GM08714 (cell line): ENCODE data around the gene WNT2B.

ENCODE experiments used
- H3K4me3 ChIP-seq: fragments of 200-500 bp; sonication (Bioruptor generic); 2 replicates; pipeline ENCODE4 v1.5.1; 2014; ENCODE audit warnings: mild to moderate bottlenecking, low read length, inconsistent platforms
- ZNF274 ChIP-seq: IDR thresholded peaks from 2 replicates; pipeline ENCODE4 v1.6.1; 2012; ENCODE audit warnings: mild to moderate bottlenecking, low read depth, low read length

WNT2B gene

DNA sequence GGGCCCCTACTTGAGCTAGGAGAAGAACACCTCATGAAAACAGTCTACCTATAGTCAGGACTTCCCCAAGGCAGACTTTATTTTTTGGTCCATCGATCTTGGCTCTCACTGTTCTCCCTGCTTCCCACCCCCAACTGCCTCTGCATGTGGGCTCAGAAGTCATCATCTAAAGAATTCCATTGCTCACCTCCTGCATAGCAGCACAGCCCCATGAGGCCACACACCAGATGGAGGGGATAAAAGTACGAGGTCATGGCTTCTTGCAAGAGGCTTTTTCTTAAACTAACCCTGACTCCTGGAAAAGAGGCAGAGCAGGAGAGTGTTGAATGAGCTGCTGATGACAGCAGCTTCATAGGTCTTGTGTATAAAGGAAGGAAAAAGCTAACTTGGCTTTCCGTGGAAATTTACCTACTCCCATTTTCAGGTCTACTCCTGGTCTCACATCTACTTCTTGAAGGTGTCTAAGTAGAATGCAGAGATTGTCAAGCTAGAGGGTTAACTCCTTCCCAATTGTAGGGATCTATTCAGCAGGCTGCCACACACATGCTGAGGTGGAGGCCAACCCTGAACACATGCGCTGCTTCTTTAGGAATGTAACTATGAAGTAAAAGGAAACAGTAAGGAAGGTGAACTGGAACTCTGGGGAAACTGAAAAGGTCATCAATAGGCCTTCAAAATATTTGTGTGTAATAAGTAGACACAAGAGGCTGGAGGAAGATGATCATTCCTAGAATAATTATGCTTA, 18.7 kb downstream of the WNT2B start:
- no peak for TF ChIP-seq ZNF274
- H3K4me3 ChIP-seq = no peak overlapping the region

DNA sequence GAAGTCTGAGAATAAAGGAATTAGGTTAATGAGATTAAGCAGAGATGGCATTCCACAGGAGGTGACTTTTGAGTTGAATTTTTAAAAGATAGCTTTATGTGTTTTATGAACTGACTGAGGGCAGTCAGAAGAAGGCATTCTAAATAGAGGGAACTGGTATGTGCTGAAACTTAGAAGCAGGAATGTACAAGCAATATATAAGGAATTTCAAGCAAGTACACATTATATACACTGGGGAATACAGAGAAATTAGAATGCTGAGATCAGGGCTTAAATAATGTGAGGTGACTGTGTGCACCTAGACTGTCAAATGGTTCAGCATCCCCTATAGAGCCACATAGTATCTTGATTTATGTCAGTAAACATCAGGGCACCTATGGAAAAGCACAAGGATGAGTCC, 19.3 kb downstream of the WNT2B start:
- no peak for TF ChIP-seq ZNF274
- no peak overlapping the region for H3K4me3 ChIP-seq

DNA sequence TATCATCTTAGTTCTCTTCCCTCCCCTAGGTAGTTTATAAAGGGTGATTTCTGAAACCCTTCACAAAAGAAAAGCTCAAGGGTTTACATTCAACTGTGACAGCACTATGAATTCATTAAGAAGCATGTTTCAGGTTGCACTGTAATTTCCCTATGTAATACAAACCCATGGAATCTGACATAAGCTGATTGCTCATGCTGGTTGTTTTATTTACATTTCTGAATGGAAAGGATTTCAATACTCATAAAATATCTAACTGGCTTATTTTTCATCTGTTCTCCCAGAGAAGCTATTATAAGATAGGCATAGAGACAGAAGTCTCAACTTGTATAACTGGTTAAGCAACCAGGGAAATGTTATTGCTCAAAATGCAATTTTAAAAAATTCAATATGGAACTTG, 20.5 kb downstream of the WNT2B start:
- no peak overlapping the region for H3K4me3 ChIP-seq
- TF ChIP-seq ZNF274 = no peak

DNA sequence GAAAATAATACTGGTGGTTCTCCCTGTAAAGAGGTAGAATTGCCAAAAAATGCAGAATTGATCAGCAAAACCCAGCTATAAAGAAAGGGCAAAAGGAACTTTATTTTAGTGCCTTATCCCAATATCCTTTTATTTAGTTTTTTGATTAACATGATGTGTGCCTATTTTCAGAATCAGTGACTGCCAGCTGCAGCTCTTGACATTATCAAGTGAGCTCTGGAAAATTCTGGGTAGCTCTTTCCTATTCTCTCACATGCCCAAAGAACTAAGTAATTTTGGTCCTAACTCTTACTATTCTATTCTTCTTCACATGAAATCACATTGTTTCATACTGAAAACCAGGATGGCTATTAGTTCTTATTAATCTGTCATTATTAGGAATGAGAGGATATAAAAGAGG, 22.1 kb downstream of the WNT2B start:
- no peak overlapping the region for H3K4me3 ChIP-seq
- no peak for TF ChIP-seq ZNF274

DNA sequence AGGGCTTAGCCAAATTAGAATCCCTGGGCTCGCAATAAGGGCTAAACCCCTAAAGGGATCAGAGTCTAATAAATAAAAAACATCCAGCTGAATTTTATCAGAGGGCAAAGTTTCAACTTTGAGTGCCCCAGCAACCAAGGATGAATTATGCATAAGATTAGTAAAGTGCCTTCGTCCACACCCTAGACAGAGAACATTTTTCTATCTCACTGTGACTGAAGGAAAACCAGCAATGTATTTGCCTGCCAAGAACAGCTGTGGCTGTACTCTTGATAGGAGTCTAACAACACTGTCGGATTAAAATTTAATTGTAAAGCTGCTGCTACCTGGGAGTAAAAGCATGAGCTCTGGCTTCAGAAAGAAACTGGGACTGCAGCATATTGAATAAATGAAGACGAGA, 23.3 kb downstream of the WNT2B start:
- no peak overlapping the region for H3K4me3 ChIP-seq

DNA sequence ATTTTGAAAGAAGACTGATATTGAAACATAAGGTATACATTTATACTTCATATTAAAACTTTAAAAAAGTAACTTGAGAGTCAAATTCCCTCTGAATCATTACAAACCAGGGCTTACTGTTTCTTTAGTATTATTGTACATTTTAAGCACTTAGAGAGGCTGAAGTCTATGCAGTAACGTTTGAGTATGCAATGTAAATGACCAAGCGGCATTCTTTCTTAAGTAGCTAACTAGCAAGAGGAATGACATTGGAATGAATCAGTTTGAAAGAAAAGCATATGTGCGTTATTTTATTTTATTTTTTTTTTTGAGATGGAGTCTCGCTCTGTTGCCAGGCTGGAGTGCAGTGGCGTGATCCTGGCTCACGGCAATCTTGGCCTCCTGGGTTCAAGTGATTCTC, 24.3 kb downstream of the WNT2B start:
- TF ChIP-seq ZNF274 = no peak

More for the DNA sequence above, 23.3 kb downstream of the WNT2B start:
- TF ChIP-seq ZNF274 = no peak

DNA sequence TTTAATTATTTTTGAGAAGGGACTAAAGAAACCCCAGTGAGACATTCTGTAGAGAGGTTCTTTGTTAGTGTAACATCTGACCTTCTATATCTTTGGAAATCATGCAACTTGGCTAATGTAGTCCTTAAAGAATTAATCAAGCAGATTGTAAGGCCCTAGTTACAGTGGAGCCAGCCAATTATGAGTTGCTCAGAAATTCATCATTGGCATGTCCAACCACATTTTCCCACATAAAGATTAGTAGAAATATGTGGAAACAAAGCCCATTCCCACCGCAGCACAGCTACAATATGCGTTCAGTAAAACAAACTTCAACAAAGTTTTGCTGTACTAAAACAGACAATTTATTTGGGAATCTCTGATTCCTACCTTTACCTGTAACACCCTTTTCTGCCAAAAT, 27.8 kb downstream of the WNT2B start:
- no peak for TF ChIP-seq ZNF274

More for the DNA sequence above, 24.3 kb downstream of the WNT2B start:
- H3K4me3 ChIP-seq = no peak overlapping the region

DNA sequence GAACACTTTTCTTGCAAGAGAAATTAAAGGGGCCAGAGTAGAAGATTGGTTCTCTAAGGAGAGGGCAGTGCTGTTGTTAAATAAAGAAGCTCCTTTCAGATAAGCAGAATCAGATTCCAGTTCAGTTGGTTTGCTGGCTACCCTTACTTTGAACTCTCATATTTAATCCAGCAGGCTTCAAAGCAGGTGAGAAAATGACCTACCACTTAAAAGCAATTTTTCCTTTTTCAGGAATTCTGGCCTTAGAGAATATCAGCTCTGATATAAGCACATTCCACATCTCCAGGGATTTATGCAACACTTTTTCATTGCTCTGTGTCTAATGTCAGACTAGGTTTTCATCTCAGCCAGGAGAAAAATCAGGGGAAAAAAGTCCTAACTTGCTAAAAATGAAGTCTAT, 28.7 kb downstream of the WNT2B start:
- no peak overlapping the region for H3K4me3 ChIP-seq
- TF ChIP-seq ZNF274 = no peak

More for the DNA sequence above, 27.8 kb downstream of the WNT2B start:
- no peak overlapping the region for H3K4me3 ChIP-seq

DNA sequence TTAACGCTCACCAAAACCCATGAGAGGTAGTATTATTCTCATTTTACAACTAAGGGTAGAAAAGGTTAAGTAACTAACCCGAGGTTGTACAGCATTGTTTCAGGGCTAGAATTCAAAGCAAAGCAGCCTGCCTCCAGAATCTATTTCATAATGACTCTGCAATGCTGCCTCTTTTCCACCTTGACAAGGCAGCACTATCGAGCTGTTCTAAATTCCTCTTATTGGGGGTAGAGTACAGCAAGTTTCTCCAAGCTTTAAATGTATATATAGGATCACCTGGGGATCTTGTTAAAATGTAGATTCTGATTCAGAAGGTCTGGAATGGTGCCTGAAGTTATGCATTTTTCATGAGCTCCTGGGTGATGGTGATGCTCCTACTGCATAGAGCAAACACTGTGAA, 30.1 kb downstream of the WNT2B start:
- no peak overlapping the region for H3K4me3 ChIP-seq
- TF ChIP-seq ZNF274 = no peak

DNA sequence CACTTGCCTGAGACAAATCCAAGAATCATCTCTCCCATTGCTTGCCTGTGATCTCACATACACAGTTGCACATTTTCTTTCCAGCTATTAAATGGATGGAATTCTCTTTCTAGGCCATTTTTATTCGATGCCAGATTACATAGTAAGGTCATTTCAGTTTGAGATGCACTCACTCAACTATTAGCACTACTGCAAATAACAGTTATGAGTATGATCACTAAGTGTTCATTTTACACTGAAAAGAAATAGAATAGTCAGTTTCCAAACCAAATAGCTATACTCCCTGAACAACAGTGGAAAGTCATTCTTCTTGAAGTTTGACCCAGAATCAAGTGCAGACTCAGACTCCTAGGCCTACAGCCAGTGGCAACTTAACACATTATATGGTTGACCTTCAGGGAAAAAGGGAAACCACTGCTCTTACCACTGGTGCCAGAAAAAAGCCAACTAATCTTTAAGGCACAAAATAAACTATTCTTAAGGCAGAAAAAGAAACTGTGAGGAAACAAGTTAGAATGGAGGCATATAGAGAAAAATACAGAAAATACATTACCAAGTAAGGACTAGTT, 31.5 kb downstream of the WNT2B start:
- TF ChIP-seq ZNF274 = no peak
- no peak overlapping the region for H3K4me3 ChIP-seq

DNA sequence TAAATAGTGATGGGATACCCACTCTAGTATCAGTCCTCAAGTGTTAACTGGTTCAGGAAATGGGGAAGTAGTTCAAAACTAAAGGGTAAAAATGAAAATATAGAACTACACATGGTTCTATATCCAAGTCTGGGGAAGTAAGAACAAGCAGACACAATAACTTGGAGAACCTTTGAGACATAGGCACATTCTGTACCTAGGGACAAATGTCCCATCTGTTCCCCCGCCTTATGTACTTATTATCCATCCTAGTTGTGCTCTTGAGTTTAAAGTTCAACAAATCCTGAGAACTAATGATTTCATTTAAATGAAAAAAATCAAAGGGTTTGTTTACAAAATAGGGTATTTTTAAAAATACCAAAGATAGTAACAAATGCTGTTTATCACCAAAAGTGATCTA, 32.5 kb downstream of the WNT2B start:
- no peak for TF ChIP-seq ZNF274
- no peak overlapping the region for H3K4me3 ChIP-seq

DNA sequence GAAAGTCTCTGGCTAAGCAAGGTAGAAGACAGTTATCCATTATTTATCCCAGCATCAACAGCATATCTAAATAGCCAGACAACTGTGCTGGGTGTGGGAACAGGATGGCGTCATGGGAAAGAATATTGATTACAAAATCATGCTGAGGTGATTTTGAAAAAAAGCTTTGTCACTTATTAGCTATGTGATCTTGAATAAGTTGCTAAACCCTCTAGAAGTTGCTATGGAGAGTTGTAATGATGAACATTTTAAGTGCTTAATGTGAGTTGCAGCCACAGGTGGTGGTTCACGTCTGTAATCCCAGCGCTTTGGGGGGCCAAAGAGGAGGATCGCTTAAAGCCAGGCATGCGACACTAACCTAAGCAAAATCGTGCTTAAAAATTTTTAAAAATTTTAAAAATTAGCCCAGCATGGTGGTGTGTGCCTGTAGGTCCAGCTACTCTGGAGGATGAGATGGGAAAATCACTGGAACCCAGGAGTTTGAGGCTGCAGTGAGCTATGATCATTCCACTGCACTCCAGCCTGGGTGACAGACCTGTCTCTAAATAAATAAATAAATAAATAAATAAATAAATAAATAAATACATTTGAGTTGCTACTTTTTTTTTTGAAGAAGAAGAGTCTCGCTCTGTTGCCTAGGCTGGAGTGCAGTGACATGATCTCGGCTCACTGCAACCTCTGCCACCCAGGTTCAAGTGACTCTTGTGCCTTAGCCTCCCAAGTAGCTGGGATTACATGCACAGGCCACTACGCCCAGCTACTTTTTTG, 33.6 kb downstream of the WNT2B start:
- TF ChIP-seq ZNF274 = no peak

DNA sequence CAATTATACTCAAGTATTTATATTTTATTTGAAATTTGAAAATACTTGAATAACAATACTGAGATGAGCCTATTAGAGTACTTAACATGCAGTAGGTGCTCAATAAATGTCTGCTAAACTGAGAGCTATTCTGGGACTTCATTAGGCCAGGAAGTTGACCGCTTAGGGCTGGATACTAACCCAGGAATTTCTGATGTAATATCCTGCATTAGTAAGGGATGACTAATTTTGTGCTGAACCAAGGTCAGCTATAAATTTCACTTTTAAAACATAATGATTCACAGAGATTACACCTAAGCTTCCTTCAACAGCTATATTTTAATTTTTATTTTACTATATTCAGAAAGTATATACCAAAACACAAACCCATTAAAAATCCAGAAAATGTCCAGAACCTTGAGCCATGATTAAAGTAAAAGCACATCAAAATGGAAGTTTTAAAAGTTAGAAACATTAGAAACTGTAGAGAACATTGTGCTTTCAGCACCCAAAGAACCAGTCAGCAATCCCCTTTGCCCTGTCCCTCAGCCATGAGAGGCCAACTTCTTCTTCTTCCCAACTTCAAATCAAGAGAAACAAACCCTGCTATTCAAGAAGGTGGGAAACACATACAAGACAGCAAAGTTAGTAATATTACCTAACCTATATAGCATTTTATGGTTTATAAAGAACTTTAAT, 35.4 kb downstream of the WNT2B start:
- H3K4me3 ChIP-seq = no peak overlapping the region
- no peak for TF ChIP-seq ZNF274

More for the DNA sequence above, 33.6 kb downstream of the WNT2B start:
- no peak overlapping the region for H3K4me3 ChIP-seq

DNA sequence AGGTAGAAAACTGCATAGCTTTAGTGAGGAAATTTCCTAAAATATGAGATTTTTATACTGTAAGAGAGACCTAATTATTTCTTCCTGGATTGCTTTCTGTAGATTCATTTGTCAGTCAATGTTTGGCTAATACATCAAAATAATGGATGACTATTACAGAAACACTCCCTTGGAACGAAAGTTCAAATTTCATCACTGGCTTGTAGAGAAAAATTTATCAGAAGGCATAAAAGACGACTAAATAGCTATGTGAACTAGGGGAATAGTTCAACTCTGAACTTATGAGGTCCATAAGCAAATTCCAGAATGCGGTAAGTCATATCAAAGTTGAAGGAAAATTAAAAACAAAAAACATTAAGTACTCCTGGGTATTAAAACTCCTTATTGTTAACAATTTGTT, 36.0 kb downstream of the WNT2B start:
- H3K4me3 ChIP-seq = no peak overlapping the region
- TF ChIP-seq ZNF274 = no peak
